ENCODE data around the gene SCAF4.

SCAF4 gene

GRCh38 chr21:31710586-31710985, 21.3 kb downstream of the SCAF4 start:
- TF ChIP-seq, protein P1, sequence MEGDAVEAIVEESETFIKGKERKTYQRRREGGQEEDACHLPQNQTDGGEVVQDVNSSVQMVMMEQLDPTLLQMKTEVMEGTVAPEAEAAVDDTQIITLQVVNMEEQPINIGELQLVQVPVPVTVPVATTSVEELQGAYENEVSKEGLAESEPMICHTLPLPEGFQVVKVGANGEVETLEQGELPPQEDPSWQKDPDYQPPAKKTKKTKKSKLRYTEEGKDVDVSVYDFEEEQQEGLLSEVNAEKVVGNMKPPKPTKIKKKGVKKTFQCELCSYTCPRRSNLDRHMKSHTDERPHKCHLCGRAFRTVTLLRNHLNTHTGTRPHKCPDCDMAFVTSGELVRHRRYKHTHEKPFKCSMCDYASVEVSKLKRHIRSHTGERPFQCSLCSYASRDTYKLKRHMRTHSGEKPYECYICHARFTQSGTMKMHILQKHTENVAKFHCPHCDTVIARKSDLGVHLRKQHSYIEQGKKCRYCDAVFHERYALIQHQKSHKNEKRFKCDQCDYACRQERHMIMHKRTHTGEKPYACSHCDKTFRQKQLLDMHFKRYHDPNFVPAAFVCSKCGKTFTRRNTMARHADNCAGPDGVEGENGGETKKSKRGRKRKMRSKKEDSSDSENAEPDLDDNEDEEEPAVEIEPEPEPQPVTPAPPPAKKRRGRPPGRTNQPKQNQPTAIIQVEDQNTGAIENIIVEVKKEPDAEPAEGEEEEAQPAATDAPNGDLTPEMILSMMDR (IDR thresholded peaks at IDR 0.05): no peak
- Histone ChIP-seq H3K4me3 (ENCODE audit: low read depth in 1 of 2, low read length in 1 of 2) (no peak overlapping the region), H3K36me3 (no peaks in the 10 kb centered on the region), H3K9me3 (no peaks in the 10 kb centered on the region), H3K27me3 (no peaks in the 10 kb centered on the region), H3K27ac (no peak overlapping the region), H3K4me1 (ENCODE audit: control insufficient read depth in 1 of 2, insufficient read depth in 1 of 2, low read depth in 1 of 2, low read length in 1 of 2) (no peaks in the 10 kb centered on the region)

- no peaks in the 10 kb centered on the region for H3K4me1 ChIP-seq (ENCODE audit: control insufficient read depth in 1 of 2, insufficient read depth in 1 of 2, low read depth in 1 of 2, low read length in 1 of 2)
- no peak overlapping the region for H3K4me3 ChIP-seq (ENCODE audit: low read depth in 1 of 2, low read length in 1 of 2)
- no peaks in the 10 kb centered on the region for H3K27me3 ChIP-seq
- TF ChIP-seq, protein P1 (IDR thresholded peaks at IDR 0.05): no peak
- no peak overlapping the region for H3K27ac ChIP-seq
- H3K36me3 ChIP-seq: no peaks in the 10 kb centered on the region
- H3K9me3 ChIP-seq: no peaks in the 10 kb centered on the region
These were observed 23.4 kb downstream of the SCAF4 start for GRCh38 chr21:31708541-31708940.

- Histone ChIP-seq H3K4me1 (ENCODE audit: control insufficient read depth in 1 of 2, insufficient read depth in 1 of 2, low read depth in 1 of 2, low read length in 1 of 2) (no peaks in the 10 kb centered on the region), H3K27me3 (no peaks in the 10 kb centered on the region), H3K9me3 (no peaks in the 10 kb centered on the region), H3K36me3 (no peaks in the 10 kb centered on the region), H3K27ac (no peak overlapping the region), H3K4me3 (ENCODE audit: low read depth in 1 of 2, low read length in 1 of 2) (no peak overlapping the region)
- TF ChIP-seq, protein P1 (IDR thresholded peaks at IDR 0.05): no peak
These were observed 24.4 kb downstream of the SCAF4 start for GRCh38 chr21:31707499-31707898.

GRCh38 chr21:31706562-31706961, 25.4 kb downstream of the SCAF4 start:
- H3K4me3 ChIP-seq (ENCODE audit: low read depth in 1 of 2, low read length in 1 of 2): no peak overlapping the region
- TF ChIP-seq, protein P1 (IDR thresholded peaks at IDR 0.05): no peak
- H3K27ac ChIP-seq: no peak overlapping the region

GRCh38 chr21:31700040-31700439, 31.9 kb downstream of the SCAF4 start:
- Histone ChIP-seq H3K4me1 (ENCODE audit: control insufficient read depth in 1 of 2, insufficient read depth in 1 of 2, low read depth in 1 of 2, low read length in 1 of 2) (no peaks in the 10 kb centered on the region), H3K36me3 (peaks cover 56% of the 10 kb centered on the region), H3K27me3 (no peaks in the 10 kb centered on the region), H3K9me3 (no peaks in the 10 kb centered on the region), H3K4me3 (ENCODE audit: low read depth in 1 of 2, low read length in 1 of 2) (no peak overlapping the region), H3K27ac (no peak overlapping the region)
- TF ChIP-seq, protein P1 (IDR thresholded peaks at IDR 0.05): no peak

More at GRCh38 chr21:31706562-31706961, 25.4 kb downstream of the SCAF4 start:
- H3K36me3 ChIP-seq: peaks cover 7% of the 10 kb centered on the region
- H3K9me3 ChIP-seq: no peaks in the 10 kb centered on the region
- no peaks in the 10 kb centered on the region for H3K4me1 ChIP-seq (ENCODE audit: control insufficient read depth in 1 of 2, insufficient read depth in 1 of 2, low read depth in 1 of 2, low read length in 1 of 2)
- no peaks in the 10 kb centered on the region for H3K27me3 ChIP-seq

- H3K4me3 ChIP-seq (ENCODE audit: low read depth in 1 of 2, low read length in 1 of 2): no peak overlapping the region
- no peaks in the 10 kb centered on the region for H3K27me3 ChIP-seq
- no peak overlapping the region for H3K27ac ChIP-seq
- TF ChIP-seq, protein P1 (IDR thresholded peaks at IDR 0.05): no peak
- peaks cover 72% of the 10 kb centered on the region for H3K36me3 ChIP-seq
- H3K4me1 ChIP-seq (ENCODE audit: control insufficient read depth in 1 of 2, insufficient read depth in 1 of 2, low read depth in 1 of 2, low read length in 1 of 2): no peaks in the 10 kb centered on the region
- H3K9me3 ChIP-seq: no peaks in the 10 kb centered on the region
These were observed 33.5 kb downstream of the SCAF4 start for GRCh38 chr21:31698461-31698860.

All from neutrophil (primary cell).